GM18498 (cell line): ENCODE measurements around the gene C6orf136.

Experiments
- ATAC-seq: cut with Tn5 transposase; IDR thresholded peaks from one replicate; pipeline ENCODE4 v1.9.1; 2021; ENCODE audit warnings: mild to moderate bottlenecking, moderate library complexity; ENCODE audit not compliant: unreplicated experiment

The C6orf136 gene

GRCh38 chr6:30615958-30616810 is 30.7 kb upstream of the C6orf136 start:
- no peak for ATAC-seq

DNA sequence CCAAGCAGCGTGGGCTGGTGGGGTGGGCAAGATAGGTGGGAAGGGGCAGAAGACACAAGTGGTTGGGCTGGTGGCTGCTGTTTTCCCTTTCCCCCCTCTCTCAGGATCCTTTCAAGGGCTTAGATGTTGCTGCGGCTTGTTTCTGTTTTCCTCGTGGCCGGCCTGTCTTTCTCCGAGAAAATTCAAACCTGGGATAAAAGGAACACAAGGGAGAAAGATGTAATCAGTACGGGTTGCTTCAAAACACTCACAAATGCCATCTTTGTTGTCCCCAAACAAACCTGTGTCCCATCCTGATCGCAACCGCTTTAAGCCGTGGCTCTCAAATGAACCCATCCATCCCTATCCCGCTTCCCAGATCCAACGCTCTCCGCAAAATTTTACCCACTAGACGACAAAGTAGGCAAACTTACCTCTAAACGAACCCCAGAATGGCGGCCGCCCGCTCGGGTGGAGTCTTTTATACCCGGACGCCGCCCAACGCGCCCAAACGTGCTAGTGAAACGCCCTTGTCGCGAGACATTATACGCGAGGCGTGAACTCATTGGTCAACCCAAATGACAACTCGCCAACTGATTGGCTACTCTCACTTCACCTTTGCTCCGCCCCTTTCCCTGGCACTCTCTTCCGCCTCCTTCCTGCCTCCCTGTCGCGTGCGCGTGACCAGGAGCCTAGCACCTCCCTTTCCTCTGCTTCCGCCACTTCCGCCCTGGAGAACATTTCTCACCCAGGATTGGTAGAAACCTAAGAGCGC is 29.9 kb upstream of the C6orf136 start, which contains the start of gene PPP1R10:
Gene PPP1R10 (minus strand): TSS at position 433 of the 754 bp plus-strand sequence. CDS start 7,299 bp downstream, outside the sequence.
- peak; percentile 82 for ATAC-seq

- ATAC-seq = peak; percentile 77
Observed at GRCh38 chr6:30617565-30618269, 29.2 kb upstream of the C6orf136 start, which contains the start of gene MRPS18B. Gene MRPS18B, plus strand, starts transcription at chr6:30617840. Its CDS starts 26 bp downstream, at chr6:30617866.

- ATAC-seq = no peak
Observed at GRCh38 chr6:30618270-30618797, 28.6 kb upstream of the C6orf136 start.

DNA sequence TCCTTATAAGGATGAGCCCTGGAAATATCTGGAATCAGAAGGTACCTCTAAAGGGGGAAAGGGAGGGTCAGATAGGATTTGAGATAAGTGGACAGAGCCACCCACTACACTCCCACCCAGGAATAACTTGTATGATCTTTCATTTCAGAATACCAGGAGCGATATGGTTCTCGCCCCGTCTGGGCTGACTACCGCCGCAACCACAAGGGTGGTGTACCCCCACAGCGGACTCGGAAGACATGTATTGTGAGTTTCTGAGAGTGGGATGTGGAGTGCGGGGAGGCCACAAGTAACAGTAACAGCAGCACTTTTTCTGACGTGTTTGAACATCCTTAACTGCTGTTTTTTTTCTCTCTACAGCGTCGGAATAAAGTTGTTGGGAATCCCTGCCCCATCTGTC is 27.4 kb upstream of the C6orf136 start:
- no peak for ATAC-seq

DNA sequence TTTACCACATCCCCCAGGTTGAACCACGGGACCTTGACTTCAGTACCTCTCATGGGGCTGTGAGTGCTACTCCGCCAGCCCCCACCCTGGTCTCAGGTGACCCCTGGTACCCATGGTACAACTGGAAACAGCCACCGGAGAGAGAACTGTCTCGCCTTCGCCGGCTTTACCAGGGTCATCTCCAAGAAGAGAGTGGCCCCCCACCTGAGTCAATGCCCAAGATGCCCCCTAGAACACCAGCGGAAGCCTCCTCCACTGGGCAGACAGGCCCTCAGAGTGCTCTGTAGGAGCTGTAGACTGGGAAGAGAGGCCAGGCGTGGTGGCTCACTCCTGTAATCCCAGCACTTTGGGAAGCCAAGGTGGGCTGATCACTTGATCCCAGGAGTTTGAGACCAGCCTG is 21.4 kb upstream of the C6orf136 start:
- no peak for ATAC-seq

GRCh38 chr6:30626484-30627366 is 20.2 kb upstream of the C6orf136 start, which contains the start of gene ATAT1:
Gene ATAT1, plus strand, starts transcription at chr6:30626874.
- peak; percentile 84 for ATAC-seq

DNA sequence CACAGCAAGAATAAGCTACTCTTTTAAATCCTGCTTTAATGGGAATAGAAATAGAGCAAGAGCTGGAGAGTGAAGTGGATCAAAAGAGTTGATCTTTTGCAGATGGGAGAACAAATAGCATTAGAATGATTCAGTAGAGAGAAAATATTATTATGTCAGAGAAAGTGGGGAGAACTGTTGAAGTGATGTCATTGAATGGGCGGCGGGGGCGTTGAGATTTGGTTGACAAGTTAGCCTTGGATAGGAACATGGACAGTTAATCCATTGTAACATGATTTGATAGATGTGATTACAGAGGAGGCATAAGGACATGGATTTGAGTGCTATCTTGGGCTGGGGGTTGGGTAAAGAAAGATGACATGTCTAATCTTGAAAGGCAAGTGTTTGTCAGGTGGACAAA is 11.1 kb upstream of the C6orf136 start:
- ATAC-seq = no peak

GRCh38 chr6:30640481-30640880 is 6.5 kb upstream of the C6orf136 start:
- ATAC-seq = no peak

GRCh38 chr6:30641048-30641447 is 5.9 kb upstream of the C6orf136 start:
- ATAC-seq = no peak

DNA sequence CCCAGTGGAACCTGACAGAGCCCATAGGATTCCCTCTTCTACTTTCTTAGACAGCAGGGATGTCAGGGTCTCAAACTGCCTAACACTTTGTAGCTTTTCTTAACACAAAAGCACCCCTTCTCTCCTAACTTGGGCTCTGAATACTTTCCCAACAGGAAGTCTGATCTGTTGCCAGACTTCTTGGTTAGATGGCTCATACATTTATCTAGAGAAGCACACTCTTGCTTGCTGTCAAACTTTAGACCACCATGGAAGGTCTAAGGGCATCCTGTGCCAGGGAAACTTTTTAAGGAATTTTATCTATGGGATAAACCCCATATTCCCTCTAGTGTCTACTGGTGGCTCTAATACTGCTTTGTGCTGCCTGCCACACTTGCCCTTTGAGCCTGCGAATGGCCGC is 3.3 kb upstream of the C6orf136 start:
- no peak for ATAC-seq

- ATAC-seq = no peak
Observed at GRCh38 chr6:30644769-30645168, 2.2 kb upstream of the C6orf136 start.

DNA sequence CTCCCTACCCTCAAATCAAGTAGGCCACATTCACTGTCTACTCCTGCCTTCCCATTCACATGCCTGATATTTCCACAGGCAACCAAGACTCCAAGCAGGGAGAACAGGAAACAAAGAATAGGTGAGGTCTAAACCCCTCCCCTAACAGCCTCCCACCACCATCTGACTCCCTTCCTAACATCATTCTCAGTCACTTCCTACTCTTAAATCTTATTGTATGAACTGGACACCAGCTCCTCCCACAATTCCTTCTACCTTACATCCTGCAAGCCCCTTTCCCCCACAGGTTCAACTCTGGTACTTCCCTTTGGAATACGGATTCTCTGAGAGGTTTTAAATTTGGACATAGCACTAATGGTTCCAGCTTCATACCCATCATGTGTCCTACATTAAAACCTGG is 944 bp upstream of the C6orf136 start:
- ATAC-seq = no peak

DNA sequence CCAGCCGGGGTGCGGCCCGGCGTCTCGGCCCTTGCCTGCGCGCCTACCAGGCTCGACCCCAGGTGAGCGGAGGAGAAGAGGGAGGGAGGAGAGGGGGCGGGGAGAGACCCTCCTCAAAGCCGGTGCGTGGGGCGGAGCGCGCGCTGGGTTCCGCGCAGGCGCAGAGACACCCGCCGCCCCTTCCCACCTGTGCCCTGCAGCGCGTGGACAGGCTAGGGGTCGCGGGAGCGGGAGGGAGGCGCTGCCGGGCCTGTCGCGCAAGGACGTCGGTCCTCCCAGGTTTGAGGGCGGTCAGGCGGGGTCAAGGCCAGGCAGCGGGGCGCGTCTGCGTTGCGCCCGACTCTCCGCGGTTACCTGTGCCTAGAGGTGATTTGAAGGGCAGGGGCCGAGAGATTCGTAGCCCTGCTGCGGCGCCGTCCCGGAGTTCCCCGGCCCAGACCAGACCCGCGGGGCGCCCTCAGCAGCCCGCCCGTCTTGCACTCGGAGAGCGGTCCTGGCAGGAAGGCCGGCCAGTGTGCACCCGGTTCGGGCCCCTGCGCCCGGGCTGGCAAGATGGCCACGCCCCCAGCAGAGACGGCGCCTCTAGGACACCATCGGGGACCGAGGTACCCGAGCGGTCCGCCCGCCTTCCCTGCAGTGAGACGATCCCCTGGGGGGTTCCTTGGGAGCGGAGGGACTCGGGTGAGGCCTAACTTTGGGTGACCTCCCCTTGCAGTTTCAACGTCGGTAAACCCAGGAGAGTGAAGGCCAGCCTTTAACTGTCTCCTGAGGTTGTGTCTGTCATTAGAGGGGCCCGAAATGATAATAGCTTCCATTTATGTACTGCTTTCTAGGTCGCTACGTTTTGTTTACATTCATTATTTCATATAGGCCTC is 546 bp downstream of the C6orf136 start:
- ATAC-seq = peak; percentile 73

DNA sequence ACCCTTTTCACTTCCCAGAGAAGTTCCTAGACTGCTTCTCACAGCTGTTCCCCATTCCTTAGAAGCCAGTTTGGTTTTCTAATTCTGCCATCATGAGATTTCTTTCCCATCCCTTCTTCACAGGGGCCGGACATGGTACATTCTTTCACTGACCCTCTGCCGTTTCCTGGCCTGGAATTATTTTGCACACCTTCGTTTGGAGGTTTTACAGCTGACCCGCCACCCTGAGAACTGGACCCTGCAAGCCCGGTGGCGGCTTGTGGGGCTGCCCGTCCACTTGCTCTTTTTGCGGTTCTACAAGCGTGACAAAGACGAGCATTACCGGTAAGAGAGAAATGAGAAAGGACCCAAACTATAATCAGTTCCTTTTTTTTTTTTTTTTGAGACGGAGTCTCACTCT is 4.2 kb downstream of the C6orf136 start:
- ATAC-seq = no peak

- no peak for ATAC-seq
Observed at GRCh38 chr6:30654798-30655742, 8.1 kb downstream of the C6orf136 start.

- no peak for ATAC-seq
Observed at GRCh38 chr6:30655743-30656094, 8.8 kb downstream of the C6orf136 start.

- ATAC-seq = no peak
Observed at GRCh38 chr6:30656513-30656912, 9.6 kb downstream of the C6orf136 start.
